ENCODE results near the gene NAA50.

The NAA50 gene

DNA sequence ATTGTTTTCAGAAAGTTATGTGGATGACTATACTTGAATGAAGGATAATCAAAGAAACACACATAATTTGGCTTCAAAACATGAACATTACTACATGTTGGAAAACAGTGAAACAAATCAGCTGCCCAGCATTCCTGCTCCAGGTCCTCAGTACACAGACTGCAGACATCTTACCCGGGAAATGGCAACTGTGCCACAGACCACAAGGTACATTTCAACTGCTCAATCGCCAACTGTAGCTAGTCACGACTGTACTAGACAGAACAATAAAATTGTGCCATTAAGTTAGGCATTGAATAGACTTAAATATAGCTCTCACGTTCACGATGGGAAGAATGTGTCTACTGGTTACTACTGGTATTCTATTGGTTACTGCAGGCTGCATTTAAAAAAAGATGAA lies 5.0 kb downstream of the NAA50 start:
- no peak for DNase-seq

DNA sequence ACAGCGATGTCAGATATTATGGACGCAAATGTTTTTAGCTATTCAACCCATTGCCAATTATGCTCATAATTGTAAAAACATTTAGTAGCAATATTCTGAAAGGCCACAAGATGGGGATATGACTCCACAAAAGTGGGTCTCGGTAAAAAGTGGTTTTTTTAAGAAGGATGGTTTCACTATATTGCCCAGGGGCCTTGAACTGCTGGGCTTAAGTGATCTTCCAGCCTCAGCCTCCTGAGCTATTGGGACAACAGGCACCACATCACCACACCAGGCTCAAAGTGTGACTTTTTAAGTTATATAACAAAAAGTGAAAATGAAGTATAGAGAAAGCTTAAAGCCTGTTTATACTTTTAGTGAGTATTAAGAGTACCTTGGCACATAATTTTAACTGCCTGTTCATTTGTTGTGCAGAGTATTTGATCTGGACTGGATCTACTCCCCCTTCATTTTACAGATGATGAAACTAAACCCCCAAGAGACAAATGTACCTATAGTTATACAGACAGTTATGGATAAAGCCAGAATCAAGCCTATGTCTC lies 9.4 kb downstream of the NAA50 start:
- DNase-seq, result peak; percentile 58

DNA sequence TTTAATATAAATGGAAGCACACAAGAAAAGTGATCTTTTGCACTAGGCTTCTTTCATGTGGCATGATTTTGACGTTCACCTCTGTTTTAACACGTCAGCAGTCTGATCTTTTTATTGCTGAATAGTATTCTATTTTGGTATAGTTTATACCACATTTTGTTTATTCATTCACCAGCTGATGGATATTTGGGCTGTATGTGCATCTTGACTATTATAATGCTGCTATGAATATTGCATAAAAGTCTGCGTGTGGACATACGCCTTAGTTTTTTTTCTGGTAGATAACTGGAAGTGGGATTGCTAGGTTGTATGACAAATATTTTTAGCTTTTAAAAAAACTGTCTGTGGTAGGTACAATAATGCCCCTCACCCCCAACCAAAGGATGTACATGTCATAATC lies 14.4 kb downstream of the NAA50 start:
- no peak for DNase-seq

DNA sequence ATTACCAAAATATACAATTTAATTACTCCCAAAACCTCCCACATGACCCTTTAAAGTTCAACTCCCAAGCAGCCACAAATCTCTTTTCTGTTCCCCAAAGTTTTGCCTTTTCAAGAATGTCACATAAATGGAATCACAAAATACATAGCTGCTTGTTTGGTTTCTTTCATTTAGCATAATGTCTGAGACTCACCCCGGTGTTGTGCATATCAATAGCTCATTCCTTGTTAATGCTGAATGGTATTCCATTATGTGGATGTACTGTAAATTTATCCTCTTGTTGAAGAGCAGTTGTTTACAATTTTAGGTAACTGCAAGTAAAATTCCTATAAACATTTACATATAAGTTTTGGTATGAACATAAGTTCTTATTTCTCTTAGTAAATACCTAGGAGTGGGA lies 15.5 kb downstream of the NAA50 start:
- DNase-seq, result no peak

DNA sequence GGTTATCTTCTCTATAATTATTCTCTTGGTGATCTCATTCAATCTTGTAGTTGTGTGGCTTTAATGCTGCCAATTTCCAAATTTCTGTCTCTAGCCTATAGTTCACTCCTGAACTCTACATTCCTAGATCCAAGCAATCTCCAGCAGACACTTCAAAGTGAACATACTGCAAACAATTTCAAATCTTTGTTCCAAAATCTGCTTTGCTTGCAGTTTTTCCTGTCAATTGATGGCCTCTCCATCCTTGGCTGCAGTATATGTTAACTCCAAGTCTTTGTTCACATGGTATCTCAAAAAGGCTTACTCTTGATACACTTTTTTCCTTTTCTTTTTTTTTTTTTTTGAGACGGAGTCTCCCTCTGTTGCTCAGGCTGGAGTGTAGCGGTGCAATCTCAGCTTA lies 17.4 kb downstream of the NAA50 start:
- no peak for DNase-seq

DNA sequence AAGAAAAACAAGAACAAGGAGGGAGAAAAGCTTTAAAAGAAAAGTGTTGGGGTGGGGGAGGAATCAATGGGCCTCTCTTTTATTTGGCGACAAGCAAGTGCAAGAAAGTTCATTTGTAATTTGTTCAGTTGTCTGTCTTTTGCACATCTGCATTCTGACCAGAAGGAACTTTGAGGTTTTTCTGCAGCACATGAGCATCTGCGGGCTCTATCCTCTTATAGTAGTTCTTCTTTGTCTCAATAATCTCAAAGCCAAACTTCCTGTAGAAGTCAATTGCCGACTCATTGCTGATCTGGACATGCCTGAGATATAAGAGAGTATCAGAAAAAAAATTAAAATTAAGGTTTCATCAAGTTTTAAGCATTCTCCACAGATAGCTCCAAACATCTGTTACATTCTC lies 24.4 kb downstream of the NAA50 start:
- no peak for DNase-seq

DNA sequence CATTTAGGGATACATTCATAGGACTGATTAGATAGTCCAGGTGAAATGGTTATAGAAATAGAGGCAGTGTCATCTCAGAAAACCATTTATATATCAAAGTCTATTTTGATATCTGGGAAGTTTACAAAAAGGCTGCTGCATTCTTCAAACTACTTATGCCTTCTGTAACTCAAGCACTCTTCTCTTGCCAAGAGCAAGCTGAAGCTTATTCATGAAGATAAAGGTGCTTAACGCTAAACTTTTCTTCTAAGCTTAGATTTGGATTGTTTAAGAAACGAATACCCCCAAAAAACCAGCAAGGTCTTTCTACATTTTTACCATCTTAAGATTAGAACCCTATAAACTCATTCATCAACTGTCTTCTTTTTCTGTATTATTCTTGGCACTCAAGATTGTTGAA lies 26.3 kb downstream of the NAA50 start:
- DNase-seq, result no peak

DNA sequence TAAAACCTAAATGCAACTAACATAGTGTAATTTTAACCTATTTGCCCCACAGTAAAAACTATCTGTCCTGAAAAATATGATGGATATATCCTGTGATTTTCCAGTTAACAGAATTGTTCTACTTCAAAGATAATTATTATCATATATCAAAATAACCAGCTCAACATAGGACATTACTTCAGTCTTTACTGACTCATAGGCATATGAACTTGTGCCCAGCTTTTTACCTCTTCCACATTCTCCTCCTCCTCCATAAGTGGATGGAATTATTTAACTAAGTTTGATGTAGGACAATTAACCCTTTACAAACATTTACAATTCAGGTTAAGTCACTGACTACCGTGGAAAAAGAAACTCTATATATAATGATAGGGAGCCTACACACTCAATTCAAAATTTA lies 26.8 kb downstream of the NAA50 start:
- DNase-seq, result no peak

DNA sequence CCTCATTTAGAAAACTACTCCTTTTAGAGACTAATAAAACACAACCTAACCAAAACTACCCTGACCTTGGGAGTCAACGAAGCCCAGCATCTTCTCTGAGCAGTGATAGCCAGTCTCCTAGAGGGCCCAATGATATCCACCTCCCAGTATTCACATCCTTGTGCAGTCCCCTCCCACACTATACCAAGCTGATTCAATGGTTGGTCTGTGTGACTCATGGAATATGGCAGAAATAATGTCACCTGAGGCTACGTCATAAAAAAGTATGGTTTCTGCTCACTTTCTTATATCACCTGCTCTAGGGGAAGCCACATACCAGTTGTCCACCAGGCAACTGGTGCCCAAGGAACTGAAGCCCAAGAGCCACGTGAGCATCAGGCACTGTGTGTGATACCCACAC lies 28.2 kb downstream of the NAA50 start:
- no peak for DNase-seq

DNA sequence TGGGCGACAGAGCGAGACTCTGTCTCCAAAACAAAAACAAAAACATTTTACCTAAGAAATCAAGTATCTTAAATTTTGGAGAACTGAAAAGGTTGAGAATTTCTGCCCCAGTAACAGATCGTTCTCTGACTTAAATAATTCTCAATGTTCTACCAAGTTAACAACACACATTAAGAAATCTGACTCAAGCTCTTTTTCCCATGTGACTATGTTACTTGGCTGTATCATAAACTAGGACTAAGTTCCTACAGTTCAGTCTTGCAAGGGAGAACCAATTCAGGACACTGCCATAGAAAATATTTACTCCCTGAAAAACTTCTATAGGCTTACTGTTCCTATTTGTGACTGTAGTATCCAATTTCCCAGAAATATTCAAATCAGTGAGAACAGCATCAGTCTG lies 28.7 kb downstream of the NAA50 start:
- no peak for DNase-seq

DNA sequence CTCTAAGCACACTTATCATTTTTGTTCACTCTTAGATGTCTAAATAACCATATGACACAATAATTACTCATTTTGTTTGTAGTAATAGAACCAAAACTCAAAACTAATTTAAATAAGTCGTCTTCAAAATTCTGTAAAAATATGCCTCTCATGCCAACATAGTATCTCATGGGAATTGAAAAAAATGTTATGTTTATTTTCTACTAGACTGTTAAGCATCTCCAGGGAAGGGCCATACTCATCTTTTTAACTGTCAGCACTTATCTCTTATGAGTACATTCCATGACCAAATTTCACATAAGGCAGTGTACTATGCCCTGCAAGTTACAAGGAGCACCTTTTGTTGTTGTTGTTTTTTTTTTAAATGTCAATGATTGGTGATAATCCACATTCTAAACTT lies 31.3 kb downstream of the NAA50 start:
- no peak for DNase-seq

DNA sequence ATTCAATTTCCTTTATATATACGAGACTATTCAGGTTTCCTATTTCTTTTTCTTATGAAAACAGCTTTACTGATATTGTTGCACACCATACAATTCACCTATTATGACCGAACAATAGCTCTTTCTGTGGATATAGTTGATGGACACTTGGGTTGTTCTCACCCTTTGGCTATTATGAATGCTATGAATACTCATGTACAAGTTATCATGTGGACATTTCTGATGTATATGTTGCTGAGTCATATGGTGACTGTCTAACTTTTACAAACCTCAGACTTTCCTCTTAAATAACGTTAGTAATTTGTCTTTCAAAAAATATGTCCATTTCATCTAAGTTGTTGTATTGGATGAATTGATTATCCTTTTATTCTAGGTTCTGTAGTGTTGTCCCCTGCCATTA lies 33.9 kb downstream of the NAA50 start:
- no peak for DNase-seq

DNA sequence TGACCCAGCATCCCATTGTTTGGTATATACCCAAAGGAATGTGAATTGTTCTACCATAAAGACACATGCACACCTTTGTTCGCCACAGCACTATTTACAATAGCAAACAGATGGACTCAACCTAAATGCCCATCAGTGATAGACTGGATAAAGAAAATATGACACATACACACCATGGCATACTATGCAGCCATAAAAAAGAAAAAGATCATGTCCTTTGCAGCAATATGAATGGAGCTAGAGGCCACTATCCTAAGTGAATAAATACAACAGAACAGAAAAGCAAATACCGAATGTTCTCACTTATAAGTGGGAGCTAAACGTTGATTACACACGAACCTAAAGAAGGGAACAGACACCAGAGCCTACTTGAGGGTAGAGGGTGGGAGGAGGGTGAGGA lies 38.2 kb downstream of the NAA50 start:
- DNase-seq, result no peak

DNA sequence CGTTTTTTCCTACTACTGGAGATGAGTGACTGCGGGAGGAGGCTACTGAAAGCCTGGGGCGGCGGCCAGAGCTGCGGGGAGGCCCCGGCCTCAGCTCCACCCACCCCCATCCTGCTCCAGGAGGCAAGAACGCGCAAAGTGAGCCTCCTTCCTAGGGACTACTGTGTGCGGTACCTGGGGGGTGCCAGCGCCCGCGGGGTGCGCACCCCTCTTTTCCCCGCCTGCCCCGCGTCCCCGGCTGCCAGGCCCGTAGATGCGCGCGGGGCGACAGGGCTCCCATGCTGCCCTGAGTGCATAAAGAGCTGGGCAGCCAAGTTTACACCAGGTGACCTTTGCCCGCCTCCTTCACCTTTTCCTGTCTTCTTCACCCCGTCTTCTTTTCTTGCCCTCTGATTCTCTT lies 47.1 kb downstream of the NAA50 start:
- no peak for DNase-seq

DNA sequence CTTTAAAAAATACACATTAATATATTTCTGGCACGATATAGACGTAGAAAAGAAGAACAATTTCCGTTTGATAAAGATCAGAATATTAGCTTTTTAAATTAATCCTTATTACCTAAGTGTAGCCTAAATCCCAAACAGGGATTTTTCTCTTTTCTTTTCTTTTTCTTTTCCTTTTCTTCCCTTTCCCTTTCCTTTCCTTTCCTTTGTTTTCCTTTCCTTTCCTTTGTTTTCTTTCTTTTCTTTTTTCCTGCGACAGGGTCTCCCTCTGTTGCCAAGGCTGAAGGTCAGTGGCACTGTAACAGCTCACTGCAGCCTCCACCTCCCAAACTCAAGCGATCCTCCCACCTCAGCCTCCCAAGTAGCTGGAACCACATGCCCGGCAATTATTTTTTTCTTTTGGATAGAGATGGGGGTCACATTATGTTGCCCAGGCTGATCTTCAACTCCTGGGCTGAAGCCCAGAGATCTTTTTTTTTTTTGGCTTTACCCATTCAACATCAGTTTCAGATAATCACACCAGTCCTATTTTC lies 47.8 kb downstream of the NAA50 start:
- no peak for DNase-seq

DNA sequence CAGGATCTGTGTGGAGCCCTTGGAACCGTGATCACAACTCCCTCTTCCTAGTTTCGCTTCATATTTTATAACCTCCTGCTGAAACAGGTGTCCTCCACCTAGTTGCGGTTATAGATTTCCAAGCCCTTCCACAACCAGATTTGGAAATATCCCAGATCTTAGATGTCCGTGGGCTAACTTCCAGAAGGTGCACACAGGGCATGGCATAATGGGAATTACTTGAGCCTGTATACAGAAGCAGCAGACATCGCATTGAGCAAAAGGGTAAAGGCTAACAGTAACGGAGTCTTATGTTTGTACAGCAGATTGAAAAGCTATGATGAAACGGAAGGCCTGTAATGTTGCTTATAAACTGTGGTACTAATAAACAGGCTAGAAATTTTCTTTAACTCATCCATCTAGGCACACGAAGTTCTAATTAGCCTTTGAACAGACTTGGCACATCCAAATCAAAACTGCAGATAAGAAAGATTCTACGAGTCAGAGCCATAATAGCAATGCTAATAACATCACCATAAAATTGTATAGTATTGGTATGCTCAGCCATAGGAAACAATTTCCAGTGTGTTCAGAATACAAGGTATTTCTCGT lies 48.5 kb downstream of the NAA50 start:
- DNase-seq, result no peak

DNA sequence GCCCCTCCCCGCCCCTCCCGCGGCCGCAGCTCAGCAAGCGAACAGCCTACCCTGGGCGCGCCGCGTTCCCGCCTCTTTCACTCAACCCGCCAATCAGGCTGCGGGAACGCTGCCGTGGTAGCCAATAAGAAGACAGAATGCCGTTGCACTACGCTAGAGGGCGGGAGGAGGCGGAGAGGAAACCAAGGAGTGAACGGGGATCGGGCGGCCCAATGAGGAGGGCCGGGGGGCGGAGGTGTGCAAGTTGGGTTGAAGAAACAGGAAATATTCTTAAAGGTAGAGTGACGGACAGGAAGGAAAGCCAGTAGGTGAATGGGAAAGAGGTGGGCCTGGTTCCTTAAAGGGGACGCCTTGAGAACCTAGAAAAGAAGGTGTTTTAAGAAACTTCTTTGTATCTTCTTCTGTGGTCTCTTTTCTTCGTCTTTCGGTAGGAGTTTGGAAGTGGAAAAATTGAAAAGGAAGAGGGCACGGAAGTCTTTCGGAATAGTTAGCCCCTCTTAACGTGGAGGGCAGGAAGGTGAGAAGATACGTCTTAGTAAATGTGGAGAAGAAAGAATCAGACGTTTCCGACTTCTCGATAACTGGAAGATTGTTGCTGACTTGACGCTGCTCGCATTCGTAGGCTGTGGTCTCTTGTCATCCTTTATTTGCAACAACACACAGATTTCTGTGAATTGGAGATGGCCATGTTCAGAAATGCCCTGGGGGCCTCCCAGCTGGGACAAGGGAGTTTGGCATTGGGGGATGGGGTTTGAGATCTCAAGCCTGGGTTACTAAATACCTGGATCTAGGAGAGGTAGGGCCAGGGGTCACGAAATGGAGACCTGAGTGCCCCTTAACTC lies 49.2 kb downstream of the NAA50 start:
- peak; percentile 99 for DNase-seq

DNA sequence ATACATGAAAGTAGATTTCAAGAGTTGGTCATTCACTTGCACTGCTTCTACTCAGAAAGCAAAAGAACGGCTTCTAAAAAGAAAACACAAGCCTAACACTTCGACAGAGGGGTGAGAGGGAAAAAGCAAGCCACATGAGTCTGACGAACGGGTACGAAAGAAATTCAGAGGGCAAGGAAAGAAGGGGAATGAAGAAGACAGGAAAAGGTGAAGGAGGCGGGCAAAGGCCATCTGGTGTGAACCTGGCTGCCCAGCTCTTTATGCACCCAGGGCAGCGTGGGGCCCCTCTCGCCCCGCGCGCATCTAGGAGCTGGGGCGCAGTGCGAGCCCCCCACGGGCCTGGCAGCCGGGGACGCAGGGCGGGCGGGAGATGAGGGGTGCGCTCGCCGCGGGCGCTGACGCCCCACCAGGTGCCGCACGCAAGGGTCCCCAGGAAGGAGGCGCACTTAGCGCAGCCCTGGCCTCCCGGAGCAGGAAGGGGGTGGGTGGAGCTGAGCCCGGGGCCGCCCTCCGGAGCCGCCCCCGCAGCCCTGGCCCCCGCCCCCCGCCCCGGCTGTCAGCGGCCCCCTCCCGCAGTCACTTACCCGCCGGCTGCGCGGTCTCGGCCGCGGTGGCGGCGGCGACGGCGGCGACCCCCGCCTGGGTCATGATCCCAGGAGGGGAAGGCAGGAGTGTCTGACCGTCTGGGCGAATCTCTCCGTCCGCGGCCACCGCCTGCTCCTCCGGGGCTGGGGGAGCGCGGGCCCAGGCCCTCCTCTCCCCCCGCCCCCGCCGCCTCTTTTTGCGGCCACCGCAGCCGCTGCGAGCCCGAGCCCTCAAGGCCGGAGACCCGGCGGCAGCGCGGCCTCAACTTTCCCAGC lies 50.0 kb downstream of the NAA50 start, which contains the start of gene USF3:
Gene USF3, minus strand, starts transcription at position 857 of the 860 bp plus-strand sequence. CDS start 21,764 bp downstream, outside the sequence.
- peak; percentile 66 for DNase-seq

DNA sequence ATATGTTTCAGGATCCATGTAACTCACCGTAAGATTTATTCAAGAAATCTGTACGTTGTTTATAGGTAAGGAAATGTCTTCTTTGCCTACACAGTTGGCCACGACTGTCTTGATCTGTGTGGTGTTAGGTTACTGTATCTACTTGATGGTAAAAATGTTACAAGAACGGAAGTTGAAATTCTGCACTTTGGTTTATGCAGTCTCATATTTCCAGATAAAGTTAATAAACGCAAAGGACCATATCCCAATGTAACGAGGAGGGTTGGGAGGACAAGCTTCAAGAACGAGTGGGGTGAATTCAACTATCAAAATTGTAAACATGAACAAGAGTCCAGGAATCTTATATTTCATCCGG lies 50.6 kb downstream of the NAA50 start:
- DNase-seq, result no peak

DNA sequence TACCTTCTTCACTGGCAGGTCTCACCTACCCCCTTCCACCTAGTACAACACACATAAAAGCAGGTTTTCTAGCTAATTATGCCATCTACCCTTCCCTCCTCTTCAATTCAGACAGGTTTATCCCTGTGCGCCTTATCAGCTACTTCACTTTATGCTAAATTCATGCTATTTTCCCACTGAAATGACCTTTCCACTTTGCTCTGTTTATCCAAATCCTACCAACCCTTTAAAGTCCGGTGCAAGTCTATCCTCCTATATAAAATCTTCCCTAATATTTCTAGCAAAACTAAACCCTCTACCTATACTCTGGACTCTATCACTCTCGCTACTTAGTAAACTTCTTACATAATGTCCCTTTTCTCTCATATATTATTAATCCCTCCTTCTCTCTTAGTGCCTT lies 55.6 kb downstream of the NAA50 start:
- no peak for DNase-seq

DNA sequence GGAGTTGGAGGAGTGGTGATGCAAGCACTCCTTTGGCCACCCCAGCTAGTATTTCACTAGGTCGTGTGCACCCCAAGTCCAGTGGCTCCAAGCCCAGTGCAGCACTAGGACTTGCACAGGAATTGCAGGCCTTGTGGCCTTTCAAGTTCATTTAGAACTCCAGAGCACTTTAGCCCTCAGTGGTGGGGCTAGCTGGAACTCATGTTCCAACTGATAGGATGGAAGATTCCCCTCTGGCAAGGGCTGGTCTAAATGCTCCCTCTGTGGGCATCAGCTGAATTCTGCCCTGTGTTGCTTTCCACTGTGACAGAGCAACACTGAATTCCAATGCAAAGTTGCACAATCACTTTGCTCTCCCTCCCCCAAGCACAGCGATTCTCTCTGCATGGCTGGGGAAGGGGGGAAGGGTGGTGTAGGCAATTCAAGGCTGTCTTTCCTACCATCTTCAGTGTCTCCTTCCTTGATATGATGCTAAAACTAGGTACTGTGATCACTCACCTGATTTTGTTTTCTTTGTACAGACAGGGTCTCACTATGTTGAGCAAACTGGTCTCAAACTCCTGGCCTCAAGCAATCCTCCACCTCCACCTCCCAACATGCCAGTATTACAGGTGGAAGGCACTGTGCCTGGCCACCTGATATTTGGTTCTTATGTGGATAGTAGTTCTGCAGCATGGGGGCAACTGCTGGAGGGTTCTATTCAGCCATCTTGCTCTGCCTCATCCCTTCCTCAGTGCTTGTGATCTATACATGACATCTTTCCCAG lies 59.9 kb downstream of the NAA50 start:
- no peak for DNase-seq

DNA sequence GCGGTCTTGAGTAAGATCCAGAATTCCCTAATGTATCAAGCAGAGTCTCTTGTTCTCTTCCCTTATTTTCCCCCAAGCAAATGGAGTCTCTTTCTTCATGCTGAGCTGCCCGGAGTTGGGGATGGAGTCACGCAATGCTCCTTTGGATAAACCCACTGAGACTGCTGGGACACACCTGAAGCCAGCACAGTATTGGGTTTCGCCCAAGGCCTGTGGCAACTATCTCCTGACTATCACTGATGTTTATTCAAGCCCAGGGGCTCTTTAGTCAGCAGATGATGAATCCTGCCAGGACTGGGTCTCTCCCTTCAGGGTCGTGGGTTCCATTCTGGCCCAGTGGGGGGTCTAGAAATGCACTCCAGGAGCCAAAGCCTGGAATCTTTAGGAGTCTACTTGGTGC lies 60.9 kb downstream of the NAA50 start:
- DNase-seq, result no peak

Data from NCI-H1105 treated with DMSO at 0.1 percent for 48 hours (cell line).